ENCODE results near the gene YEATS4.

Gene YEATS4

GRCh38 chr12:69440016-69440415 lies 80.5 kb downstream of the YEATS4 start:
- no peak for FAIRE-seq
